ENCODE measurements around the gene PLCB4. TPM values are rescaled to one million over a fixed set of nuclear protein-coding genes. Genes with fewer than 3 reads are reported as not detected.

Gene PLCB4
- total and polyA plus RNA-seq, 2 experiments from 2014 or later: 6.5 to 16.1 TPM

GRCh38 chr20:9212735-9213134, 143.8 kb downstream of the PLCB4 start:
- no peak overlapping the region for H3K27ac ChIP-seq (ENCODE audit: low read depth)

More at GRCh38 chr20:9212735-9213134, 143.8 kb downstream of the PLCB4 start:
- Histone ChIP-seq H3K4me3 (no peak overlapping the region), H2AFZ (no peak overlapping the region), H3K36me3 (ENCODE audit: insufficient read depth) (no peaks in the 10 kb centered on the region), H3K4me2 (no peak overlapping the region), H4K20me1 (replicated peaks; ENCODE audit: insufficient read depth) (no peaks in the 10 kb centered on the region), H3K79me2 (replicated peaks; ENCODE audit: insufficient read depth) (no peaks in the 10 kb centered on the region), H3F3A (replicated peaks; ENCODE audit: low read depth) (no peaks in the 10 kb centered on the region), H3K9me2 (ENCODE audit: insufficient read depth) (no peaks in the 10 kb centered on the region), H3K27me3 (ENCODE audit: insufficient read depth) (no peaks in the 10 kb centered on the region), H3K4me1 (ENCODE audit: insufficient read depth) (no peaks in the 10 kb centered on the region)
- no peak for TF ChIP-seq ETS1 (IDR thresholded peaks at IDR 0.05)
- TF ChIP-seq CTCF (conservative IDR thresholded peaks at IDR 0.05; ENCODE audit: low read depth in 2 of 2): no peak
- TF ChIP-seq EZH2 (IDR thresholded peaks at IDR 0.05; ENCODE audit: low read depth, unreplicated experiment): no peak
- TF ChIP-seq EZH2phosphoT487 (IDR thresholded peaks at IDR 0.05; ENCODE audit: unreplicated experiment): no peak
- TF ChIP-seq POLR2AphosphoS5 (IDR thresholded peaks at IDR 0.05; ENCODE audit: low read depth): no peak
- TF ChIP-seq JUNB (IDR thresholded peaks at IDR 0.05; ENCODE audit: unreplicated experiment): no peak
- TF ChIP-seq NANOG (IDR thresholded peaks at IDR 0.05; ENCODE audit: borderline replicate concordance): no peak
- no peak for TF ChIP-seq ZNF114 (CRISPR knock-in tag; IDR thresholded peaks at IDR 0.05)
- no peak for TF ChIP-seq ZNF331 (CRISPR knock-in tag; IDR thresholded peaks at IDR 0.05; ENCODE audit: low read depth)
- TF ChIP-seq ZNF462 (CRISPR knock-in tag; IDR thresholded peaks at IDR 0.05): no peak
- TF ChIP-seq CREB1 (CRISPR knock-in tag; IDR thresholded peaks at IDR 0.05; ENCODE audit: low read depth): no peak
- TF ChIP-seq STAT1 (IDR thresholded peaks at IDR 0.05; ENCODE audit: unreplicated experiment): no peak
- TF ChIP-seq REST (IDR thresholded peaks at IDR 0.05; ENCODE audit: unreplicated experiment): no peak
- no peak for DNase-seq (ENCODE audit: low spot score)
- H3K9me3 Mint-ChIP-seq: no peaks in the 10 kb centered on the region
- H3K4me3 Mint-ChIP-seq: no peak overlapping the region
- peaks cover 5% of the 10 kb centered on the region; the same call in 1 of the 3 replicates for H3K4me1 Mint-ChIP-seq
- peaks cover 2% of the 10 kb centered on the region for H3K27me3 Mint-ChIP-seq (ENCODE audit: insufficient read depth, low read depth, poor library complexity)
- no peak for ATAC-seq
- no peak overlapping the region for H3K27ac Mint-ChIP-seq
- H3K36me3 Mint-ChIP-seq (ENCODE audit: low read depth): no peaks in the 10 kb centered on the region

All from GM23338 (cell line).